Mucosa of descending colon (tissue), 3 donors: ENCODE measurements around the gene SLC9A3. TPM values are rescaled to one million over a fixed set of nuclear protein-coding genes. Genes with fewer than 3 reads are reported as not detected.

ENCODE experiments used
- ATAC-seq: fragments of 200-7000 bp; cut with Tn5 transposase; one replicate; pipeline ENCODE4 v1.9.1; 2020; ENCODE audit warnings: mild to moderate bottlenecking, moderate library complexity
- DNase-seq, 3 donors: peaks; one replicate each; pipeline ENCODE4 v3.0.0-alpha.2; 2020
- H3K36me3 ChIP-seq: fragments of 200-600 bp; one replicate; pipeline ENCODE4 v1.8.0; 2021; ENCODE audit warnings: low read depth, mild to moderate bottlenecking
- H3K4me1 ChIP-seq: fragments of 200-600 bp; one replicate; pipeline ENCODE4 v1.8.0; 2021; ENCODE audit warnings: low read depth, mild to moderate bottlenecking
- H3K4me3 ChIP-seq: fragments of 200-600 bp; one replicate; pipeline ENCODE4 v1.8.0; 2021; ENCODE audit warnings: mild to moderate bottlenecking
- H3K9me3 ChIP-seq: fragments of 200-600 bp; one replicate; pipeline ENCODE4 v1.8.0; 2021; ENCODE audit warnings: mild to moderate bottlenecking
- intact Hi-C, 2 donors: fragments of 100-400 bp; cut with DNase I in 1 of 2; cut with micrococcal nuclease in 1 of 2; formaldehyde crosslinking; loops; one replicate each; pipeline versions ENCODE4 v1.11.0 to v1.11.1; 2022; cut with DNase I, micrococcal nuclease
- total RNA-seq, 3 donors: library from RNA; stranded (reverse); fragmentation: NEBNext Ultra II Directional in 2 of 3; extraction: Animal tissue kit (Norgen Biotek cat#: 25700) in 2 of 3; gene quantifications; one replicate each; pipeline versions ENCODE4 v1.2.1 to v1.2.4, GENCODE V29; 2021 to 2023
- TF ChIP-seq, protein P1 (sequence below): fragments of 200-600 bp; IDR thresholded peaks from one replicate; pipeline ENCODE4 v1.8.0; 2022; ENCODE audit warnings: antibody characterized with exemption, mild to moderate bottlenecking
- donor health status: DM: no; HTN: no; CAD: no; lungs with moderate emphysema.
- donor health status: DM: no; HTN: no; CAD: no.
- donor health status: DM: no; HTN: yes; CAD: no.

Gene SLC9A3
- total RNA-seq, 3 donors from 2014 or later, result 29.2 to 272 (median 77.7) TPM

DNA sequence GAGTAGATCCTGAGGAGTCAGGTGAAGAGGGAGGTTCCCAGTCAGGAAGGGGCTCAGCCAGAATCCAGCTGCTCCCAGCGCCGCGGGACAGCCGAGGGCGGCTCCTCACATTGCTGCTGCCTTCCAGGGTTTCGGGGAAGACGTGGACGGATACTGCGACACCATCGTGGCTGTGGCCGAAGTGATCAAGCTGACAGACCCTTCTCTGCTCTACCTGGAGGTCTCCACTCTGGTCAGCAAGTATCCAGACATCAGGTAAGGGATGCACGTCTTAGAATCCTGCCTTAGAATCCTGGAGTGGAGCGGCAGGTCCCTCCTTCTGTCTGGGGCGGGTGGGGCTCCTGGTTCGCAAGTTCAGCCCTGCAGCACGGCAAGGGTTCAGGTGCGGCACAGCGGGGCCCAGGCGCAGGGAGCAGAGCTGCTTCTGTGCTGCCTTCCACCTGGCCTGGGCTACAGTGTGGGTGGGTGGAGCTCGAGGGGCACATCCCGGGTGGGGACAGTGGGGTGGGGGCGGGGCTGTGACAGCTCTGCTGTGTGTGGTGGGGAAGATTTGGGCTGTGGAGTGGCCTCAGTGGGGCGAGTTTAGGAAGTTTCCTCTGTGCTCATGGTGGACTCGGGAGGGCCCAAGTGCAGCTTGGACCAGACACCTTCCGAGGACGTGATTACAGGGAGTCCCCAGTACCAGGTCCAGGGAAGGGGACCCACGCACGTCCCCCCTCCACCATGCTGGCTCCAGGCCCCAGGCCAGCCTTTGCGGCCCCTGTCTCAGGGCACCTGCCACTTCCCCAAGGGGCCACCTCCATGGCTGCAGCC, 58.5 kb downstream of the SLC9A3 start:
- Histone ChIP-seq H3K4me3 (no peak overlapping the region), H3K4me1 (peaks cover 2% of the 10 kb centered on the region), H3K36me3 (peaks cover 18% of the 10 kb centered on the region), H3K9me3 (no peaks in the 10 kb centered on the region)
- peak in 2 of 3 donors; percentile 12 to 47 for DNase-seq
- ATAC-seq, result no peak
- TF ChIP-seq, protein P1, sequence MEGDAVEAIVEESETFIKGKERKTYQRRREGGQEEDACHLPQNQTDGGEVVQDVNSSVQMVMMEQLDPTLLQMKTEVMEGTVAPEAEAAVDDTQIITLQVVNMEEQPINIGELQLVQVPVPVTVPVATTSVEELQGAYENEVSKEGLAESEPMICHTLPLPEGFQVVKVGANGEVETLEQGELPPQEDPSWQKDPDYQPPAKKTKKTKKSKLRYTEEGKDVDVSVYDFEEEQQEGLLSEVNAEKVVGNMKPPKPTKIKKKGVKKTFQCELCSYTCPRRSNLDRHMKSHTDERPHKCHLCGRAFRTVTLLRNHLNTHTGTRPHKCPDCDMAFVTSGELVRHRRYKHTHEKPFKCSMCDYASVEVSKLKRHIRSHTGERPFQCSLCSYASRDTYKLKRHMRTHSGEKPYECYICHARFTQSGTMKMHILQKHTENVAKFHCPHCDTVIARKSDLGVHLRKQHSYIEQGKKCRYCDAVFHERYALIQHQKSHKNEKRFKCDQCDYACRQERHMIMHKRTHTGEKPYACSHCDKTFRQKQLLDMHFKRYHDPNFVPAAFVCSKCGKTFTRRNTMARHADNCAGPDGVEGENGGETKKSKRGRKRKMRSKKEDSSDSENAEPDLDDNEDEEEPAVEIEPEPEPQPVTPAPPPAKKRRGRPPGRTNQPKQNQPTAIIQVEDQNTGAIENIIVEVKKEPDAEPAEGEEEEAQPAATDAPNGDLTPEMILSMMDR, result no peak
- intact Hi-C loops, result no loop called here

- Histone ChIP-seq H3K4me1 (no peaks in the 10 kb centered on the region), H3K4me3 (no peak overlapping the region), H3K9me3 (no peaks in the 10 kb centered on the region), H3K36me3 (peaks cover 18% of the 10 kb centered on the region)
- TF ChIP-seq, protein P1, result no peak
- intact Hi-C loops, result no loop called here
- ATAC-seq, result no peak
- DNase-seq, result peak in 2 of 3 donors; percentile 28 to 52
Measured at GRCh38 chr5:464843-465590, 59.2 kb downstream of the SLC9A3 start.

- intact Hi-C loops, result no loop called here
- TF ChIP-seq, protein P1, result no peak
- ATAC-seq (no peak), DNase-seq (peak in 2 of 3 donors; percentile 18 to 48)
- H3K4me3 ChIP-seq, result no peak overlapping the region
- H3K9me3 ChIP-seq, result no peaks in the 10 kb centered on the region
- no peaks in the 10 kb centered on the region for H3K4me1 ChIP-seq
- peaks cover 18% of the 10 kb centered on the region for H3K36me3 ChIP-seq
Measured at GRCh38 chr5:464446-464842, 59.8 kb downstream of the SLC9A3 start.

DNA sequence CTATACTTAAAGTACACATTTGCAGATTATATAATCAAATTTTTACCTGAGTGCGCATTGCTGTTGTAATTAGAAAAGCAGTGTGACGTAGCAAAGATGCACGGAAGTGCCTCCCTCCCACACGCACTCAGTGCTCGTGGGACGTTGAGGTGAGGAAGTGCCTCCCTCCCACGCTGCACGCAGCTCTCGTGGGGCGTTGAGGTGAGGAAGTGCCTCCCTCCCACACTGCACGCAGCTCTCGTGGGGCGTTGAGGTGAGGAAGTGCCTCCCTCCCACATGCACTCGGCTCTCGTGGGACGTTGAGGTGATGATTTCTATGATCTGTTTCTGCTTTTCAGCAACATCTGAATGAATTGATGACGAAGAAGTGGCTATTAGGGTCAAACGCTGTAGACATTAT, 60.3 kb downstream of the SLC9A3 start:
- Histone ChIP-seq H3K4me1 (no peaks in the 10 kb centered on the region), H3K4me3 (no peak overlapping the region), H3K9me3 (no peaks in the 10 kb centered on the region), H3K36me3 (peaks cover 18% of the 10 kb centered on the region)
- ATAC-seq (peak; percentile 68), DNase-seq (peak in 2 of 3 donors; percentile 50 to 77)
- TF ChIP-seq, protein P1, result no peak
- intact Hi-C loops, result no loop called here

GRCh38 chr5:463301-463700, 60.9 kb downstream of the SLC9A3 start:
- TF ChIP-seq, protein P1, result no peak
- no peaks in the 10 kb centered on the region for H3K4me1 ChIP-seq
- peaks cover 18% of the 10 kb centered on the region for H3K36me3 ChIP-seq
- no peak for ATAC-seq
- no peak for DNase-seq
- intact Hi-C loops, result no loop called here
- H3K9me3 ChIP-seq, result no peaks in the 10 kb centered on the region
- H3K4me3 ChIP-seq, result no peak overlapping the region
